BLaER1 treated with 17β-estradiol and CSF1 and Interleukin-3, amounts not matched to agents 10 nM and 100 nM (cell line): Measurements from ENCODE around the gene NPVF.

Experiments used
- H3K27ac ChIP-seq, 11 experiments: shearing (Covaris generic); formaldehyde crosslinking; 2 replicates each; pipeline ENCODE4 v1.8.1; 2022
- H3K27me3 ChIP-seq, 11 experiments: shearing (Covaris generic); formaldehyde crosslinking; 2 replicates each; pipeline ENCODE4 v1.8.1; 2022
- H3K36me3 ChIP-seq, 11 experiments: shearing (Covaris generic); formaldehyde crosslinking; 2 replicates each; pipeline ENCODE4 v1.8.1; 2022
- H3K4me1 ChIP-seq, 10 experiments: shearing (Covaris generic); formaldehyde crosslinking; 2 replicates each; pipeline ENCODE4 v1.8.1; 2022
- H3K4me2 ChIP-seq, 11 experiments: shearing (Covaris generic); formaldehyde crosslinking; 2 replicates each; pipeline ENCODE4 v1.8.1; 2022
- H3K4me3 ChIP-seq, 10 experiments: shearing (Covaris generic); formaldehyde crosslinking; 2 replicates each; pipeline ENCODE4 v1.8.1; 2022
- H3K9ac ChIP-seq, 11 experiments: shearing (Covaris generic); formaldehyde crosslinking; 2 replicates each; pipeline ENCODE4 v1.8.1; 2022
- H3K9me3 ChIP-seq, 11 experiments: shearing (Covaris generic); formaldehyde crosslinking; replicated peaks in 1 of 11; 2 replicates each; pipeline ENCODE4 v1.8.1; 2022
- H4K20me1 ChIP-seq, 11 experiments: shearing (Covaris generic); formaldehyde crosslinking; 2 replicates each; pipeline ENCODE4 v1.8.1; 2022
- Cebpa-rat ChIP-seq, 11 experiments: shearing (Covaris generic); IDR thresholded peaks; 2 replicates each; pipeline ENCODE4 v1.8.1; 2022

Gene NPVF, protein sequence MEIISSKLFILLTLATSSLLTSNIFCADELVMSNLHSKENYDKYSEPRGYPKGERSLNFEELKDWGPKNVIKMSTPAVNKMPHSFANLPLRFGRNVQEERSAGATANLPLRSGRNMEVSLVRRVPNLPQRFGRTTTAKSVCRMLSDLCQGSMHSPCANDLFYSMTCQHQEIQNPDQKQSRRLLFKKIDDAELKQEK

DNA sequence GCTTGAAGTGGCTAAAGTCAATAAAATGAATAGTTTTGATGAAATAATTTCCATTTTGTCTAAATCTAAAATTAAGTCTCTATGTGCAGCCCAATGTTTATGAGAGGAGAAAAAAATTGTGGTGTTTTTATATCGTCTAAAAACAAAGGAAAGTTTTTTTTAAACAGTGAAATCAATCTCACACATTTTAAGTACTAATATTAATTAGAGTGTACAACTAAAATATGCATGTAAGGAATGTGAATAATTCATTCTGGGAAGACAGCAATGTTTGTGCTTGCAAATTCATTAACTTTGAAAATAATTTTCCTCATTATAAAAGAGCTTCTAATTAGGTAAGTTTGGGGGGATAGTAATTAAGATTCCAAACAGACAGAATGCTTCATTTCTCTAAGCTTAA is at the start of gene NPVF:
Gene NPVF (minus strand): TSS at position 101 of the 400 bp plus-strand sequence. CDS start 47 bp downstream, at position 54.
- Histone ChIP-seq H3K9ac (no peak within 1 kb of the TSS), H3K36me3 (no peaks in the 10 kb centered on the region), H3K27ac (no peak within 1 kb of the TSS), H3K27me3 (no peaks in the 10 kb centered on the region), H4K20me1 (no peaks in the 10 kb centered on the region), H3K4me3 (no peak within 1 kb of the TSS), H3K9me3 (no peaks in the 10 kb centered on the region), H3K4me1 (no peaks in the 10 kb centered on the region), H3K4me2 (no peak within 1 kb of the TSS)
- TF ChIP-seq Cebpa-rat (IDR thresholded peaks at IDR 0.05), result no peak

DNA sequence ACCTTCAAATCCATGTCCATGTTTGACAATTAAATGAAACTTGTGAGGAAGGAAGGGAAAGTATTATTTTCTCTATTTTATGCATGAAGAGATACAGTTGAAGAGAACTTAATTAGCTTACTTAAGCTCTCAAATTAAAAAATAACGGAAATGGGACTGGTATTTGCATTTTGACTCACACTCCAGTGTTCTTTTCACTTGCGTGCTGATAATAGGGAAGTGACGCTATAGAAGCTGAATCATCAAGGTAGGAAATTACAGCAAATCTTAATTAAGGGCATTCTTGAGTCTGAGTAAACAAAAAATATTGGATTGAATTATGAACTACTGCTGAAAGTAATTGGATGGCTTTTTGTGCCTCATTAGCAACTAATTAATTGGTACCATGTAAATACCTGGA is 44.0 kb upstream of the NPVF start:
- Histone ChIP-seq H3K4me3 (no peak overlapping the region), H3K36me3 (no peaks in the 10 kb centered on the region), H3K4me1 (no peaks in the 10 kb centered on the region), H3K27ac (no peak overlapping the region), H4K20me1 (no peaks in the 10 kb centered on the region), H3K9me3 (no peaks in the 10 kb centered on the region), H3K9ac (no peak overlapping the region), H3K27me3 (no peaks in the 10 kb centered on the region), H3K4me2 (no peak overlapping the region)
- no peak for TF ChIP-seq Cebpa-rat (IDR thresholded peaks at IDR 0.05)

DNA sequence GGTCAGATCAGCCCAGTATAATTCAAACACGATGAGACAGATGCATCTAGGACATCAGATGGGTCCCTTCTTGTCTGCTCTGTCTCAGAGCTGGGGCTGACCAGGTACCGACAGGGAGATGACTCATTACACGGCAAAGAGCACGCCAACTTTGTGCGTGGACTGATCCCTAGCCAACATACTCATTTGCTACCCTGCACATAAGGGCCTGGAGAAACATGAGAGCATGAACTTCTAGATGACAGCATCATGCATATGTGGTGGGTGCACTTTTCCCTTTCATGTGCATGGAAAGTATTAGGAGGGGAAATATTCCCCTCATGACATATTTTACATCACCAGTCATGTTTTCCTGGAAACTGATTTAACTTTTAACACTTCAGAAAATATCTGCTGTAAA is 35.1 kb upstream of the NPVF start:
- no peak for TF ChIP-seq Cebpa-rat (IDR thresholded peaks at IDR 0.05)
- Histone ChIP-seq H3K27ac (no peak overlapping the region), H3K36me3 (no peaks in the 10 kb centered on the region), H3K9ac (no peak overlapping the region), H3K4me1 (peaks cover 24 to 34% (median 26%) of the 10 kb centered on the region in 10 experiments), H4K20me1 (no peaks in the 10 kb centered on the region), H3K4me2 (no peak overlapping the region), H3K9me3 (no peaks in the 10 kb centered on the region), H3K27me3 (no peaks in the 10 kb centered on the region), H3K4me3 (no peak overlapping the region)

DNA sequence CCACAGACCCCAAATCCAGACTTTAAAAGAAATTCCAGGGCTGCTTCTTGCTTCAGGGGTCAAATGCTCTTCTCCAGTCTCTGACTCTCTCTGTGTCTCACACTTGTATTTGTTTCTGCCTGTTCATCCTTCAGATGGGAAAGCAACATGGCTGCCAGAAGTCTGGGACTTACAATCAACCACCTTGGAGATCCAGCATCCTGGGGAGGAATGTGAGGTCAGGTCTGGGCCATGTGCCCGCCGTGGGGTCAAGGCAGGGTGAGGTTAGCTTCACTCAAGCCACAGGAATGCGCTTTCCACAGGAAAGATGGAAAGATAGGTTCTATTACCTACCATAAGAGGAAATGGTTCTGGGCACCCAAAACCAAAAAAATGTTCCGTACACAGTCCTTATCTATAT is 34.3 kb upstream of the NPVF start:
- H3K4me2 ChIP-seq, result peak overlapping the region in 5 of 11 experiments; percentile 66 to 84 (median 70); a peak in 6 of 22 replicates
- H3K27me3 ChIP-seq, result no peaks in the 10 kb centered on the region
- H3K9ac ChIP-seq, result no peak overlapping the region
- H3K9me3 ChIP-seq, result no peaks in the 10 kb centered on the region
- peak overlapping the region in 1 of 11 experiments; percentile 61; a peak in 2 of 22 replicates for H3K27ac ChIP-seq
- no peak overlapping the region for H3K4me3 ChIP-seq
- no peaks in the 10 kb centered on the region for H3K36me3 ChIP-seq
- no peaks in the 10 kb centered on the region for H4K20me1 ChIP-seq
- peaks cover 24 to 34% (median 26%) of the 10 kb centered on the region in 10 experiments for H3K4me1 ChIP-seq
- no peak for TF ChIP-seq Cebpa-rat (IDR thresholded peaks at IDR 0.05)

DNA sequence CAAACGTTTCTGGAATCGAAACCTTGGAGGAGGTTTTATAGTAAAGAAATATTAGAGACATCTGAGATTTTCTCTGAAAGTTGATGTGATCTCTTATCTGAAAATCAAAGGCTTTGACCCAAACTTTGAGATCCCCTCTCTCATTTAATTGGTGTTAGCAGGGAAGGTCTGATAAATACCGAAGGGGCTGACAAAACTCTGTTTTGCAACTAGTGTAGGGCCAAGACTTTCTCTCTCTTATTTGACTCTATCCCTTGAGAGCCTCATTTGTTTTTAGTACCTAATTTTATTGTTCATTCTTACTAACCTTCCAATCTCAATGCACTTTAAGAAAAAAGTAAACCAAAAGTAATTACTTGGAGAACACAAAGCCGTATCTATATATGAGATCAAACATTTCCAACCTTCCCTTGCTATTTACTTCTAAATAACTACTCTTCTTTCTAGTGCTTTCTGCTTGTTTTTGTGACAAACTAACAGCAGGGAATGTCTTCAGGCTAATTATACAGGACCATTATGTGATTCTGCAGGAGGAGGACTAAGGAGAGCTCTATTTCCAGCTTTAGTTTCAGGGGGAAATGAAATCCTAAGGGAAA is 33.4 kb upstream of the NPVF start:
- H3K36me3 ChIP-seq, result no peaks in the 10 kb centered on the region
- H3K27me3 ChIP-seq, result no peaks in the 10 kb centered on the region
- H3K4me1 ChIP-seq, result peaks cover 24 to 34% (median 26%) of the 10 kb centered on the region in 10 experiments
- TF ChIP-seq Cebpa-rat (IDR thresholded peaks at IDR 0.05), result no peak
- H3K27ac ChIP-seq, result peak overlapping the region in 9 of 11 experiments; percentile 2 to 61 (median 34); a peak in 13 of 22 replicates
- H3K4me3 ChIP-seq, result peak overlapping the region in 3 of 10 experiments; percentile 1 to 39 (median 35); a peak in 6 of 20 replicates
- no peaks in the 10 kb centered on the region for H3K9me3 ChIP-seq
- peak overlapping the region in 5 of 11 experiments; percentile 5 to 43 (median 20); a peak in 2 of 22 replicates for H3K9ac ChIP-seq
- no peaks in the 10 kb centered on the region for H4K20me1 ChIP-seq
- H3K4me2 ChIP-seq, result peak overlapping the region; percentile 36 to 84 (median 69)

DNA sequence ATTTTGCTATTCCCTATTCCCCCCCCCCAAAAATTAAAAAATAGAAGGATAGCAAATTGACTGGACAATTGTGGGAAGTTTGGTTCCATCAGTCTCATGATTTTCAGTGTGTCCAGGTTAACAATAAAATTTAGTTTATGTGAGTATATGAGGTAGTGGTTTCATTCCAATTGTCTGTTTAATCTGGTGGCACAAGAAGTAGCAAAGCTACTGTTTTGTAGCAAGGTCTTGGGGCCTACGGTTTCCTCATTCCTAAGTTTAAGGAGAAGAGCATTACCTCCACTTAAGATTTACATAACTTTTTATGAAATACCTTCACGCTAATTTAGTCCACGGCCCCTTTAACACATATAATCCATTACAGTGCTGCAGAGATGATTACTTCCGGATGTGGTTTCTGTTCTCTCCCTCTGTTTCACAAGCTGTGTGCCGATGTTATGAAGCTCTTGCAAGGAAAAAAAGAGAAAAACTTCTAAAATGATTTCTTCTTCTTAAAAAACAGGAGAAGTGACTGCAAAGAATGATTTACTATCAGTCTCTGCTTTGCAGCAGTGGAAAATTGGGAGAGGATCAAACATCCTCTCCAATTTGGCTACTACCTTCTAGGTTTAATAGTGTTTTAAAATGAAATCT is 32.7 kb upstream of the NPVF start:
- TF ChIP-seq Cebpa-rat (IDR thresholded peaks at IDR 0.05), result peak in 3 of 11 experiments; percentile 10 to 55 (median 36); a peak in 3 of 22 replicates
- Histone ChIP-seq H4K20me1 (no peaks in the 10 kb centered on the region), H3K4me3 (peak overlapping the region in 3 of 10 experiments; percentile 1 to 39 (median 35); a peak in 6 of 20 replicates), H3K27ac (peak overlapping the region in 9 of 11 experiments; percentile 2 to 61 (median 34); a peak in 13 of 22 replicates), H3K27me3 (no peaks in the 10 kb centered on the region), H3K4me1 (peaks cover 24 to 34% (median 26%) of the 10 kb centered on the region in 10 experiments), H3K4me2 (peak overlapping the region; percentile 36 to 84 (median 69)), H3K36me3 (no peaks in the 10 kb centered on the region), H3K9me3 (no peaks in the 10 kb centered on the region), H3K9ac (peak overlapping the region in 5 of 11 experiments; percentile 5 to 43 (median 20); a peak in 2 of 22 replicates)

DNA sequence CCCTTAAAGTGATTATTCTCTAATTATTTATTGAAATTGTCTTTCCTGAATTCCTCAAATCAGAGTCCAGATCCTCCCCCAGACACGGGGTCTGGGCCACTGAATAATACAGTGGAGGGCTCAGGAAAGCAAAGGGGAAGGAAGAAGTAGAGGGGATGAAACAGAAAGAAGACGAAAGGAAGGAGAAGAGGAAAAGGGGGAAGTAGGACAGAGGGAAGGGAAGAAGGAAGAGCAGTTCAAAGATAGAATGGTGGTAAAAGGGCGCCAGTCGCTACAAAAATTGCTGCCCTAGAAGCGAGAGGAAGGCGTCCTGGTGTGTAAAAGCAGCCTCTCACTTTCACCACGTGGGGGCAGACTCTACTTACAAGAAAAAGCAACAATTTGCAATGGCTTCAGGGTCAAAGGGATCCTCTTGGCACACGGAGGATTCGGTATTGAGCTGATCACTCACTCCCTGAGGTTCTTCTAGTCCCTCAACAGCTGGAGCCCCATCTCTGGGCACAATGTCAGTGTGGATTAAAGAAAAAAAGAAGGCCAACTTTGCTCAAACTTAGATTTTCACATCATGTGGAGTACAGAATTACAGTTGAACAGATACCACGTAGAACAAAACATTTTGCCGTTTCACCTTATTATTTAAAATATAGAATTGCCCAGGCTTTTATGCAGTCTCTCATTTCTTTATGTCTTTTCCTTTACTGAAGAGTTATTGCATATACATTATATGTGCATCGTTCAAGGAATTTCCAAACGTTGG is 31.4 kb upstream of the NPVF start:
- Histone ChIP-seq H3K9ac (no peak overlapping the region; a peak in 1 of 22 replicates), H3K4me2 (peak overlapping the region; percentile 9 to 84 (median 69); a peak in 17 of 22 replicates), H3K27me3 (no peaks in the 10 kb centered on the region), H4K20me1 (no peaks in the 10 kb centered on the region), H3K36me3 (no peaks in the 10 kb centered on the region), H3K27ac (no peak overlapping the region), H3K4me1 (peaks cover 24 to 34% (median 26%) of the 10 kb centered on the region in 10 experiments), H3K4me3 (no peak overlapping the region), H3K9me3 (no peaks in the 10 kb centered on the region)
- no peak for TF ChIP-seq Cebpa-rat (IDR thresholded peaks at IDR 0.05)

DNA sequence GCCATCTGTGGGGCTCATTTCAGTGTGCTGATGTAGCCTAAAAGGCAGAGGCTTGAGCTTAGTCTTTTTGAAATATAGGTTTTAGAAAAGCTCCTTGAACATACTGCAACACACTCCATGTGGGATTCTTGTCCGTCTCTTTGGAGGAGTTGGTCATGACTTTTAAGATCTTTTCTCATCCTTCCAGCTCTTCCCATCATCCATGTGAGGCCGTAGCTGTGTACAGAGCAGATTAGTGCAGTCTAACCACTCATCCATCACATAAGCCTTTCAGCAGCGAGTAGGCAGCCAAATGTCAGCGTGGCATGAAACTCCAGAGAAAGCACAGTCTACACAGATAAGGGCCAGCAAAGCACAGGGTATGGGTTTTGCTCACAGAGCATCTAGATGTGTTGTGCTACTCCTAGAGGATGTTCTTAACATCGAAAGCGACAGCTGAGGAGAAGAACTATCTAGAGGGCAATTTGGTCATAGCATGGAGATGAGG is 28.1 kb upstream of the NPVF start:
- Histone ChIP-seq H4K20me1 (no peaks in the 10 kb centered on the region), H3K27me3 (no peaks in the 10 kb centered on the region), H3K36me3 (no peaks in the 10 kb centered on the region), H3K4me1 (peaks cover 16 to 21% (median 17%) of the 10 kb centered on the region in 10 experiments), H3K9me3 (no peaks in the 10 kb centered on the region), H3K4me3 (no peak overlapping the region), H3K4me2 (no peak overlapping the region), H3K9ac (no peak overlapping the region), H3K27ac (no peak overlapping the region)
- TF ChIP-seq Cebpa-rat (IDR thresholded peaks at IDR 0.05), result no peak
